ENCODE measurements around the gene KLK13. TPM values are rescaled to one million over a fixed set of nuclear protein-coding genes. Genes with fewer than 3 reads are reported as not detected.
A peak's percentile ranks its signal among the peaks of the same experiment; 100 is the strongest.

The KLK13 gene
- total RNA-seq, 4 donors from 2014 or later, result 0.22 to 0.73 TPM; not detected in 2

DNA sequence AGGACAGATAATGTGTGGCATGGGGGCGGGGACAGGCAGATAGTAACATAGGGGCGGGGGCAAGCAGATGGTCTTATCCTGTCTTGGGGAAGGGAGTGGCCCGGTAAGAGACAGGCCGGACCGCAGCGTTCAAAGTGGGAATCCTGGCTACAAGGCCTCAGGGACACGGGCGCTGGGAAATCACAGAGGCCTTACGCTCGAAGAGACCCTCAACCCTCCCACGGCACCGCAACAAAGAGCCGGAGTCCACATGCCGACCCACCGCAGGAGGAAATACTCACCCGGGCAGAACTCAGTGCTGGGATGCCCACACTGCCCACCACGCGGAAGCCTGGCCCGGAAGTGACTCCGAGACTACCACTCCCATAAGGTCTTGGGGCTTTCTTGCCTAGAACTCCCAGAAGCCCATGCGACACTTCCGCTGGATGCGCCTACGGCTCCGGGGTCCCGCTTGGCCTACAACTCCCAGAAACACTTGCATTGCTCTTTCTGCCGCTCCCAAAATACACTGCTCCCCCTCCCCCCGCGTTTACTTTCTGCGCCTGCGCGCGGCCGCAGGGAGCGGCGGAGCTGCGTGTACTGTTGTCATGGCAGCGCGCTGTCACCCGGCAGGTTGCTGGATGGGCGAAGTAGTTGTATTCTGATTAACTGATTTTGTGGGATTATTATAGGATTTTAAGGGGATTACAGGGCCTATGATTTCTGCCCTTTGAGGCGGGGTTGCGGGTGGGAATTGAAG, 43.3 kb upstream of the KLK13 start, which contains the start of gene CTU1:
TSS of gene CTU1 (minus strand) at position 344 of the 739 bp plus-strand sequence. CDS start 3,840 bp downstream, outside the sequence.
- H3K27me3 ChIP-seq, result no peaks in the 10 kb centered on the region
- WGBS, 2 donors, result 0 to 1% methylated on average over 27 to 29 of the region's 43 CpGs
- H3K4me1 ChIP-seq, result peaks cover 10 to 17% of the 10 kb centered on the region in 2 donors
- H3K4me3 ChIP-seq (replicated peaks in 1 of 3), result peak within 1 kb of the TSS; percentile 58 to 66 (median 61)
- H3K9me3 ChIP-seq, result no peaks in the 10 kb centered on the region
- intact Hi-C loops (cut with DNase I), result loop anchor here (5.0 kb wide), 2 partner anchors 386 to 489 kb away; partner anchors contain the start of gene CLEC11A
- DNase-seq, result peak; percentile 99
- H3K27ac ChIP-seq, result peak within 1 kb of the TSS in 1 of 3 donors; percentile 4
- H3K36me3 ChIP-seq, result peaks cover 0 to 6% of the 10 kb centered on the region in 2 donors
- peak in 1 of 2 donors; percentile 61 for TF ChIP-seq POLR2A (IDR thresholded peaks at IDR 0.05)
- TF ChIP-seq, protein P1, sequence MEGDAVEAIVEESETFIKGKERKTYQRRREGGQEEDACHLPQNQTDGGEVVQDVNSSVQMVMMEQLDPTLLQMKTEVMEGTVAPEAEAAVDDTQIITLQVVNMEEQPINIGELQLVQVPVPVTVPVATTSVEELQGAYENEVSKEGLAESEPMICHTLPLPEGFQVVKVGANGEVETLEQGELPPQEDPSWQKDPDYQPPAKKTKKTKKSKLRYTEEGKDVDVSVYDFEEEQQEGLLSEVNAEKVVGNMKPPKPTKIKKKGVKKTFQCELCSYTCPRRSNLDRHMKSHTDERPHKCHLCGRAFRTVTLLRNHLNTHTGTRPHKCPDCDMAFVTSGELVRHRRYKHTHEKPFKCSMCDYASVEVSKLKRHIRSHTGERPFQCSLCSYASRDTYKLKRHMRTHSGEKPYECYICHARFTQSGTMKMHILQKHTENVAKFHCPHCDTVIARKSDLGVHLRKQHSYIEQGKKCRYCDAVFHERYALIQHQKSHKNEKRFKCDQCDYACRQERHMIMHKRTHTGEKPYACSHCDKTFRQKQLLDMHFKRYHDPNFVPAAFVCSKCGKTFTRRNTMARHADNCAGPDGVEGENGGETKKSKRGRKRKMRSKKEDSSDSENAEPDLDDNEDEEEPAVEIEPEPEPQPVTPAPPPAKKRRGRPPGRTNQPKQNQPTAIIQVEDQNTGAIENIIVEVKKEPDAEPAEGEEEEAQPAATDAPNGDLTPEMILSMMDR (IDR thresholded peaks at IDR 0.05), result peak in 2 of 6 experiments; percentile 37 to 42

- Histone ChIP-seq H3K36me3 (peaks cover 0 to 9% of the 10 kb centered on the region in 2 donors), H3K4me1 (peaks cover 10 to 17% of the 10 kb centered on the region in 2 donors), H3K27ac (no peak overlapping the region), H3K27me3 (no peaks in the 10 kb centered on the region), H3K4me3 (replicated peaks in 1 of 3) (peak overlapping the region; percentile 58 to 66 (median 61)), H3K9me3 (no peaks in the 10 kb centered on the region)
- DNase-seq, result no peak
- intact Hi-C loops (cut with DNase I), result loop anchor here (5.0 kb wide), 2 partner anchors 385 to 490 kb away; partner anchors contain the start of gene CLEC11A
- 17 to 18% methylated on average over 18 of the region's 18 CpGs for WGBS, 2 donors
- TF ChIP-seq POLR2A (IDR thresholded peaks at IDR 0.05), result no peak
- TF ChIP-seq, protein P1 (IDR thresholded peaks at IDR 0.05), result no peak
Measured at GRCh38 chr19:51107406-51108065, 42.6 kb upstream of the KLK13 start.

- TF ChIP-seq POLR2A (IDR thresholded peaks at IDR 0.05), result no peak
- TF ChIP-seq, protein P1 (IDR thresholded peaks at IDR 0.05), result no peak
- Histone ChIP-seq H3K27me3 (no peaks in the 10 kb centered on the region), H3K27ac (no peak overlapping the region), H3K4me1 (peaks cover 10 to 15% of the 10 kb centered on the region in 2 donors), H3K9me3 (no peaks in the 10 kb centered on the region), H3K4me3 (replicated peaks in 1 of 3) (no peak overlapping the region), H3K36me3 (peaks cover 0 to 17% of the 10 kb centered on the region in 2 donors)
- WGBS, 2 donors, result 88% methylated on average over 28 to 36 of the region's 49 CpGs
- DNase-seq, result no peak
- intact Hi-C loops (cut with DNase I), result no loop called here
Measured at GRCh38 chr19:51103926-51104341, 39.0 kb upstream of the KLK13 start.

DNA sequence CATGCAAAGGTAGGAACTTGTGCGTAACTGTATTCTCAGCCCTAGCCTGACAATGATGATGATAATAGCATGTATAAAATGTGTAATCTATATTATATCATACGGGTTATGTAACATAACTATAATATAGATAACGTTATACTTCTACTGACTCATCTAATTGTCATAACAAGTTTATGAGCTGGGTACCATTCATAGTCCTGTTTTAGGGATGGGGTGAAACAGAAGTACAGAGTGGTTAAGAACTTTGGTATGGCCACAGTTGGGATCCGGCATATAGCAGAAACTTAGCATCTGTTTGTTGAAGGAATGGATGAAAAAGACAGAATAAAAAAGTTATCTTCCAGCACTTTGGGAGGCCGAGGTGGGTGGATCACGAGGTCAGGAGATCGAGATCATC, 38.1 kb upstream of the KLK13 start:
- no peak overlapping the region for H3K27ac ChIP-seq
- H3K4me1 ChIP-seq, result peaks cover 7 to 12% of the 10 kb centered on the region in 2 donors
- H3K9me3 ChIP-seq, result no peaks in the 10 kb centered on the region
- peaks cover 0 to 17% of the 10 kb centered on the region in 2 donors for H3K36me3 ChIP-seq
- H3K4me3 ChIP-seq (replicated peaks in 1 of 3), result no peak overlapping the region
- intact Hi-C loops (cut with DNase I), result no loop called here
- no peaks in the 10 kb centered on the region for H3K27me3 ChIP-seq
- WGBS, 2 donors, result 95 to 96% methylated on average over 7 of the region's 7 CpGs
- TF ChIP-seq, protein P1 (IDR thresholded peaks at IDR 0.05), result no peak
- no peak for TF ChIP-seq POLR2A (IDR thresholded peaks at IDR 0.05)
- no peak for DNase-seq

Data from thyroid gland (tissue), 4 donors.